Measurements from ENCODE around the gene XXYLT1.

The XXYLT1 gene

DNA sequence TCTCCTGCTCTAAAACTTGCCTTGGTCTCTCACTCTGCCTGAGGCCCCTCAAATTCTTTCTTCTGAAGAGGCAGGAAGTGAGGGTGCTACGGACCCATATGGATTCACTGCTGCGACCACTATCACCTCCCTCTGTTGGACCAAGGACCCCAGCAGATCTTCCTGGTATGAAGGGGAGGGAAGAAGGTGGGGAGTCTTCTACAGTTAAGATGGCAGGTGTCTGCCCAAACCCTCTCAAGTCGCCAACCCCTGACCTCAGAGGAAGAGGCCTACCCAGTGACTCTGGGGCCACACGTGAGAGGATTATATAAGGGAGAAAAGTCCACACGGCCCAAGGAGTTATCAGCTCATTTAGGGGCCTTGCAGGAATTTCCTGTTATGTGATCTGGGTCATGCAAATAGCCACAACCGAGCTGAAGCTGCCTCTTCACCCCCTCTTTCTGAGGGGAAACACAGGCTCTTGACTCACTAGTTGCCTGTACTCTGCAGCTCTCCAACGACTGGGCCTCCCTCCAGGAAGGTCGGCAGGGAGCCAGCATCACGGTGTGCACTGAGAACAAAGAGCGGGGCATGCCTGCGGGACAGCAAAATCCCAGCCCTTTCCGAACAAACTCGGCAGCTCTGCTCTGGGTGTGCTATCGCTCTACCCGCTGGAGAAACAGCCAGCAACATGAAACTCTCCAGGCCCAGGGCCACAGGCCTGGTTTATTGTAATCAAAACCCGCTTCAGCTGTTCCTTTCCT is 116.0 kb downstream of the XXYLT1 start:
- TF ChIP-seq HDGF (IDR thresholded peaks at IDR 0.05; ENCODE audit: borderline replicate concordance) (no peak), BHLHE40 (IDR thresholded peaks at IDR 0.05; ENCODE audit: borderline replicate concordance) (no peak), NFRKB (IDR thresholded peaks at IDR 0.05) (no peak), ZNF384 (IDR thresholded peaks at IDR 0.05) (no peak), ARNT (IDR thresholded peaks at IDR 0.05) (no peak), ELF4 (IDR thresholded peaks at IDR 0.05) (no peak), FOXK2 (IDR thresholded peaks at IDR 0.05) (no peak), L3MBTL2 (conservative IDR thresholded peaks at IDR 0.05) (no peak), SP1 (IDR thresholded peaks at IDR 0.05) (no peak), TARDBP (IDR thresholded peaks at IDR 0.05) (no peak), LEF1 (IDR thresholded peaks at IDR 0.05; ENCODE audit: borderline replicate concordance) (no peak), CTBP1 (IDR thresholded peaks at IDR 0.05; ENCODE audit: borderline replicate concordance) (no peak), FOXA1 (IDR thresholded peaks at IDR 0.05) (no peak), SUZ12 (IDR thresholded peaks at IDR 0.05) (no peak)
- POLR2A ChIA-PET, result no interaction called here
- peak; percentile 9 for DNase-seq (ENCODE audit: extremely low spot score)
- CTCF ChIA-PET, result no interaction called here

DNA sequence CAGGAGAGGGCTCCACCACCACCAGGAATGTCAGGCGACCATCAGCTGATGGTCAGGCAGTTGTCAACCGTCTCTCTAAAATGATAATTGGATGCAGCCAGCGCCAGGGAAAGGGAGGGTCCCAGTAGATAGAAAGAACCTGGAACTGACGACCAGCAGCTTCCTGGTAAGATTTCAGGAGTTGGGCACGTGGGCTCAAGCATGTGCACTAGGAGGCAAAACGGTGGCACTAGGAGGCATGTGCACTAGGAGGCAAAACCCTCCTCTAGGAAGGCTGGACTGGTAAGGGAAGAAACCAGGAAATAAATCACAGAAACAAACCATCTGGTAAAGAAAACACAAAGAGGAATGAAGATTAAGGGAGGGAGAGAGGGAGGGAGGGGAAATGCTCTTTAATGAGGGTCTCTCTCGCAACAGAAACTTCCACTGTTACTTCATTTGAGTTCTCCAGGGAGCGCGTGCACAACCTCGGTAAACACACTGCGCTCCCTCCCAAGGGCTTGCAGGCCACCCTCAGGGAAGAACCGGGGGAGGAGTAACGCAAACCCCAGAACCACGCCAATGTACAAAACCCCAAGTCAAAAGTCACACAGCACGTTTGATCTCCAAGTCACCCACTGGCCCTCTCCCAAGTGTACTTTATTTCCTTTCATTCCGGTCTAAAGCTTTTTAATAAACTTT is 116.7 kb downstream of the XXYLT1 start:
- POLR2A ChIA-PET, result no interaction called here
- no peak for TF ChIP-seq LEF1 (IDR thresholded peaks at IDR 0.05; ENCODE audit: borderline replicate concordance)
- TF ChIP-seq SP1 (IDR thresholded peaks at IDR 0.05), result no peak
- TF ChIP-seq ELF4 (IDR thresholded peaks at IDR 0.05), result no peak
- TF ChIP-seq BHLHE40 (IDR thresholded peaks at IDR 0.05; ENCODE audit: borderline replicate concordance), result no peak
- no peak for TF ChIP-seq NFRKB (IDR thresholded peaks at IDR 0.05)
- DNase-seq (ENCODE audit: extremely low spot score), result no peak
- CTCF ChIA-PET, result no interaction called here

DNA sequence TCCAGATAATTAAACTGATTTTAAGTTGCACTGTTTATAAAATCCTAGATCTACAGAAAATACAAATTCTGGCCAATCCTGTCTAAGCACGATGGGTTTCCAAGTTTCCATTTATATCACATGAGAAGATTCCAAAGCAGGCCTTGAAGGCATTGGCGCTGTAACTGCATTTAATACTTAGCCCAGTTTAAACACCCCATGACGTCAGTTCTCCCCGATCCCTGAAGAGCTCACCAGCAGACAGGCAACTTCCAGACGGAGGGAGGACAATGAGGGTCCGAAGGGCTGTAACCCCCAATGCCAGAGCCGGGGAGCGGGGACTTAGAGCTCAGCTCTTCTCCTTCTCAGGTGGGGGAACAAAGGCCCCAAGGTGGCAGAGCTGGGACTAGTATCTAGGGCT is 117.3 kb downstream of the XXYLT1 start:
- POLR2A ChIA-PET, result no interaction called here
- DNase-seq (ENCODE audit: extremely low spot score), result no peak
- CTCF ChIA-PET, result no interaction called here
- TF ChIP-seq, protein P1, sequence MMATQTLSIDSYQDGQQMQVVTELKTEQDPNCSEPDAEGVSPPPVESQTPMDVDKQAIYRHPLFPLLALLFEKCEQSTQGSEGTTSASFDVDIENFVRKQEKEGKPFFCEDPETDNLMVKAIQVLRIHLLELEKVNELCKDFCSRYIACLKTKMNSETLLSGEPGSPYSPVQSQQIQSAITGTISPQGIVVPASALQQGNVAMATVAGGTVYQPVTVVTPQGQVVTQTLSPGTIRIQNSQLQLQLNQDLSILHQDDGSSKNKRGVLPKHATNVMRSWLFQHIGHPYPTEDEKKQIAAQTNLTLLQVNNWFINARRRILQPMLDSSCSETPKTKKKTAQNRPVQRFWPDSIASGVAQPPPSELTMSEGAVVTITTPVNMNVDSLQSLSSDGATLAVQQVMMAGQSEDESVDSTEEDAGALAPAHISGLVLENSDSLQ (IDR thresholded peaks at IDR 0.05), result no peak

DNA sequence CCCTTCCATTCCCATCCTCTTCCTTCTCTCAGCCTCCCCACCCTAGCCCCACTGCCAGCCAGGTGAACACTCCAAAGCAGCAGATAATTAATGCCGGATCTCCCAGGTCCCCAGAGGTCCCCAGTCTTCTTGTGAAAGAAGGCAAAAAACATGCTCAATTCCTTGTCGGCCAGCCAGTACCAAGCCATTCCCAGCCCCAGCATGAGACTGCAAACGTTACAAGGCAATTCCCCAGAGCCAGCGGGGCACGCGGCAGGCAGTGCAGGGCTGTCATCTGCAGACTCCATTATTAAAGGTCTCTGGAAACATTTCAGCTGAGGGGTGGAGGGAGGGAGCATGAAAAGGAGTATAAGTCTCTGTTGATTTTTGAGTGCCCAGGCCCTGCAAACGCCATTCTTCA is 117.8 kb downstream of the XXYLT1 start:
- CTCF ChIA-PET, result no interaction called here
- TF ChIP-seq ARNT (IDR thresholded peaks at IDR 0.05) (no peak), SUZ12 (IDR thresholded peaks at IDR 0.05) (no peak), ELF4 (IDR thresholded peaks at IDR 0.05) (no peak), BHLHE40 (IDR thresholded peaks at IDR 0.05; ENCODE audit: borderline replicate concordance) (no peak), TARDBP (IDR thresholded peaks at IDR 0.05) (no peak)
- POLR2A ChIA-PET, result no interaction called here
- DNase-seq (ENCODE audit: extremely low spot score), result no peak

DNA sequence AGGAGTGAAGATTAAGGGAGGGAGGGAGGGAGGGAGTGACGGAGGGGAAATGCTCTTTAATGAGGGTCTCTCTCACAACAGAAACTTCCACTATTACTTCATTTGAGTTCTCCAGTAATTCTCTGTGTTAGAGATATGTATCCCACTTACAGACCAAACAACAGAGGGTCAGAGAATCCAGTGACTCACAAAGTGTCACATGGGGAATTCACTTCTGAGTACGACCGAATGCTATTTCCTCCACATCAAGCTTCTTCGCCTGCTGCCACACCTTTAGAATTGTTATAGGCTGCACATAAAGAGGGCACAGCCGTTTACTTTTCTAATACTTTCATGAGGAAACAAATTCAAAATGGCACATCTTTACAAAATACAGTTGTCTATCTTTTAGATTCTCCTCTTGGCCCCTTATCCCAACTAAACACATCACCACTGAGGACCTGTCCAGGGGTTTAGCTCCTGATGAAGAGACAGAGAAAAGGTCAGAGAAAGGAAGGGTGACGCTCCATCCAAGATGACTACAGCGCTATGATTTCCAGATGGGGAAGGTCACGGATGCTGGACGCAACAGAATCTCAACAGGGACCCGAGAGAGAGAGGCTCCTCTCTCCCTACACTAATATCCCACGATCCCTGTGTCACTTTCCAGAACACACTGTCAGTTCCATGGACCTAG is 119.0 kb downstream of the XXYLT1 start:
- ChIA-PET CTCF (no interaction called here), POLR2A (no interaction called here)
- no peak for DNase-seq (ENCODE audit: extremely low spot score)
- no peak for TF ChIP-seq LEF1 (IDR thresholded peaks at IDR 0.05; ENCODE audit: borderline replicate concordance)
- no peak for TF ChIP-seq HDGF (IDR thresholded peaks at IDR 0.05; ENCODE audit: borderline replicate concordance)
- no peak for TF ChIP-seq SUZ12 (IDR thresholded peaks at IDR 0.05)
- no peak for TF ChIP-seq TARDBP (IDR thresholded peaks at IDR 0.05)
- TF ChIP-seq L3MBTL2 (conservative IDR thresholded peaks at IDR 0.05), result no peak

DNA sequence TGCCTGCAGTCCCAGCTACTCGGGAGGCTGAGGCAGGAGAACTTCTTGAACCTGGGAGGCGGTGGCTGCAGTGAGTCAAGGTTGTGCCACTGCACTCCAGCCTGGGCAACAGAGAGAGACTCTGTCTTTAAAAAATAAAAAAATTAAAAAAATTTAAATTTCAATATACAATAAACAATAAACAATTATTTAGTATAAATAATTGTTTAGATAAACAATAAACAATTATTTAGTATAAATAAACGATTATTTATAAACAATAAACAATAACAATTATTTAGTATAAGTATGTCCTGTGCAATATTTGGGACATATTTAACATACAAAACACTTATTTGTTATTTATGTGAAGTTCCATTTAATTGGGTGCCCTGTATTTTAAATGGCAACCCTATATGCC is 119.6 kb downstream of the XXYLT1 start:
- TF ChIP-seq SP1 (IDR thresholded peaks at IDR 0.05) (no peak), ELF4 (IDR thresholded peaks at IDR 0.05) (no peak), BHLHE40 (IDR thresholded peaks at IDR 0.05; ENCODE audit: borderline replicate concordance) (no peak), FOXK2 (IDR thresholded peaks at IDR 0.05) (no peak), ARNT (IDR thresholded peaks at IDR 0.05) (no peak), TARDBP (IDR thresholded peaks at IDR 0.05) (no peak), LEF1 (IDR thresholded peaks at IDR 0.05; ENCODE audit: borderline replicate concordance) (no peak), SUZ12 (IDR thresholded peaks at IDR 0.05) (no peak), FOXA1 (IDR thresholded peaks at IDR 0.05) (no peak), CTBP1 (IDR thresholded peaks at IDR 0.05; ENCODE audit: borderline replicate concordance) (no peak), FOXM1 (IDR thresholded peaks at IDR 0.05; ENCODE audit: borderline replicate concordance) (no peak), ZNF384 (IDR thresholded peaks at IDR 0.05) (no peak), NFRKB (IDR thresholded peaks at IDR 0.05) (no peak), L3MBTL2 (conservative IDR thresholded peaks at IDR 0.05) (no peak), HDGF (IDR thresholded peaks at IDR 0.05; ENCODE audit: borderline replicate concordance) (no peak)
- TF ChIP-seq, protein P1 (IDR thresholded peaks at IDR 0.05), result no peak
- ChIA-PET CTCF (interaction anchor here (0.7 kb wide), 1 partner anchor 920 kb away, joined by 3 read pairs; no protein-coding TSS in a partner anchor), POLR2A (no interaction called here)
- DNase-seq (ENCODE audit: extremely low spot score), result no peak

All from HEK293T (cell line).